ENCODE measurements around the gene ZNF319. TPM values are rescaled to one million over a fixed set of nuclear protein-coding genes. Genes with fewer than 3 reads are reported as not detected.

The ZNF319 gene
- total RNA-seq, 1 donor from 2014 or later, result 3.1 TPM

DNA sequence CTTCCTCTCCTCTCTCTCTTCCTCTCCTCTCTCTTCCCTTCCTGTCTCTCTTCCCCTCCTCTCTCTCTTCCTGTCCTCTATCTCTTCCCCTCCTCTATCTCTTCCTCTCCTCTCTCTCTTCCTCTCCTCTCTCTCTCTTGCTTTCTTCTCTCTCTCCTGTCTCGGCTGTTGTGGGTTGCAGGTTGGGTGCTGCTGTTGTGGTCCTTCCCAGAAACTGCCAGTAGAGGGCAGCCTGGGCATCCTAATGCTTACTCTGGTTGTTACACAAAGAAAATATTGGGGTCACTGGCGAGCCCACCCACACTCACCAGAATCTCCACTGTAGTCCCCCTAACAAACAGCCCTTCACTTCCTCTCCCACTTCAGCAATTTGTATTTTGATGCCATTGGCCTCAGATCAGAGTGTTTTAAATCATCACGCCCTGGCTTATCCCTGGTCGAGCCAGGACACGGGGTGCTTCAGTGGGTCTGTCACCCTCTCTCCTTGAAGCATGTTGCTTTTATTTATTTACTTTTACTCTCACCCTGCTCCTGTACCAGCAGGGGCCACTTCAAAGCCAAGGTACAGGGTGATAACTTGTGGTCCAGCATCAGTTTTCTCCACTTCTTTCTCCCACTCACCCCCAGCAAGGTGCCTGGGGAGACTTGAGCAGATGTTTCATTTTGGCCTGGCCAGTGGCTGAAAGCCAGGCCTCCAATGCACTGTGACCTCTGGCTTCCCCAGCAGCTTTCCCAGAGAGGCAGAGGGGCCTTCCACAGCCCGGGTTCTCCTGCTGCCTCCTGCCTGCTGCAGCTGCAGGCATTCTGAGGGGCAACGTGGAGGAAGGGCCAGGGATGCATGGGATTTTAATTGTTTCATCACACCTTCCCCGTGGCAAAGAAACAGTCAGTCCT is 20.4 kb upstream of the ZNF319 start:
- Histone ChIP-seq H3K9ac (ENCODE audit: low read depth in 1 of 3, low read length in 3 of 3) (no peak overlapping the region), H3K9me3 (ENCODE audit: control insufficient read depth in 3 of 3, low read length in 3 of 3) (no peaks in the 10 kb centered on the region), H3K4me1 (ENCODE audit: control insufficient read depth in 3 of 3, insufficient read depth in 3 of 3, low read length in 3 of 3) (peaks cover 17 to 27% (median 21%) of the 10 kb centered on the region in 3 donors), H3K4me3 (ENCODE audit: low read length in 3 of 3) (no peak overlapping the region), H3K27ac (ENCODE audit: low read depth, low read length) (no peak overlapping the region), H3K36me3 (ENCODE audit: control insufficient read depth in 3 of 3, insufficient read depth in 3 of 3, low read length in 3 of 3) (peaks cover 7 to 15% (median 13%) of the 10 kb centered on the region in 3 donors), H3K27me3 (ENCODE audit: control insufficient read depth in 3 of 3, insufficient read depth in 3 of 3, low read length in 3 of 3) (no peaks in the 10 kb centered on the region)

DNA sequence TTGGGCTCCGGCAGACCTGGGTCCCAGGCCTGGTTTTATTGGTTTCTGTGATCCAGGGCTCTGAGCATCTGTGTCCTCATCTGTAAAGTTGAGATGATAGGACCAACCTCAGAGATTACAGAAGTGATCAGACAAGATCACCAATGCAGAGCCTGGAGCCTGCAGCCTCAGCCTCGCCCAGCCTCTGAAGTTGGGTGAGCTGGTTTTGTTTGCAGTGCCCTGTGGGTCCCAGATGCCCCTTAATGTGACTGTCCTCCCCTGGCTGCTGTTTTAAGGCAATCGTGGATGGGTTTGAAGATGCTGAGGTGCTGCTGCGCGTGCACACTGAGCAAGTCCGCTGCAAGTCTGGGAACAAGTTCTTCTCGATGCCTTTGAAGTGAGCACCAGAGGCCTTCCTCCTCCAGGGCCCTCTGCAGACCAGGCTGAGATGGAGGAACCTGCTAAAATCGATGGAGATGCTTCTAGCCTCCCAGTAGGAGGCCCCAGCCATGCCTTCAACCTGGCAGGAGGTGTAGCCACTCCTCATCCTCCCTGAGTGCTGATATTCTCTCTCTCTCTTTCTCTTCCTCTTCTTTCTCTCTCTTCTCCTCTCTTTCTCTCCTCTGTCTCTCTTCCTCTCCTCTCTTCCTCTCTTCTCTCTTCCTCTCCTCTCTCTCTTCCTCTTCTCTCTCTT is 19.5 kb upstream of the ZNF319 start:
- H3K9me3 ChIP-seq (ENCODE audit: control insufficient read depth in 3 of 3, low read length in 3 of 3), result no peaks in the 10 kb centered on the region
- H3K27me3 ChIP-seq (ENCODE audit: control insufficient read depth in 3 of 3, insufficient read depth in 3 of 3, low read length in 3 of 3), result no peaks in the 10 kb centered on the region
- H3K4me1 ChIP-seq (ENCODE audit: control insufficient read depth in 3 of 3, insufficient read depth in 3 of 3, low read length in 3 of 3), result peaks cover 17 to 22% (median 17%) of the 10 kb centered on the region in 3 donors
- H3K27ac ChIP-seq (ENCODE audit: low read depth, low read length), result no peak overlapping the region
- no peak overlapping the region for H3K4me3 ChIP-seq (ENCODE audit: low read length in 3 of 3)
- peaks cover 7 to 18% (median 15%) of the 10 kb centered on the region in 3 donors for H3K36me3 ChIP-seq (ENCODE audit: control insufficient read depth in 3 of 3, insufficient read depth in 3 of 3, low read length in 3 of 3)
- H3K9ac ChIP-seq (ENCODE audit: low read depth in 1 of 3, low read length in 3 of 3), result no peak overlapping the region

DNA sequence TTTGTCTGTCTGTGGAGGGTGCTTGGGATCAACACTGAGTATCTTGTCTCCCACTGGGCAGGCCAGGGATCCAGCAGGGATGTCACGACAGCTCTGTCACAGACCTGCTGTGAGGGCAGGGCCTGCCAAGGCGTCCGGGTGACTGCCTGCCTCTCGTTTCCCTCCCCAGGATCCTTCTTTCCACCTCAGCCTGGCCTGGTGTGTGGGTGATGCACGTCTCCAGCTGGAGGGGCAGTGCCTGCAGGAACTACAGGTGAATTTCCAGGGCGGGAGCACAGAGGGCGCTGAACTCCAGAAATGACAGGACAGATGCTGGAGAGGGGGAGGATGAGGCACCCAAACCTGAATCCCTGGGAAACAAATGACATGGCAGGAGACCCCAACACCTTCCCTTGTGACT is 18.3 kb upstream of the ZNF319 start:
- H3K27me3 ChIP-seq (ENCODE audit: control insufficient read depth in 3 of 3, insufficient read depth in 3 of 3, low read length in 3 of 3), result no peaks in the 10 kb centered on the region
- no peak overlapping the region for H3K9ac ChIP-seq (ENCODE audit: low read depth in 1 of 3, low read length in 3 of 3)
- H3K27ac ChIP-seq (ENCODE audit: low read depth, low read length), result no peak overlapping the region
- peaks cover 7 to 18% (median 15%) of the 10 kb centered on the region in 3 donors for H3K36me3 ChIP-seq (ENCODE audit: control insufficient read depth in 3 of 3, insufficient read depth in 3 of 3, low read length in 3 of 3)
- peaks cover 8 to 15% (median 10%) of the 10 kb centered on the region in 3 donors for H3K4me1 ChIP-seq (ENCODE audit: control insufficient read depth in 3 of 3, insufficient read depth in 3 of 3, low read length in 3 of 3)
- no peaks in the 10 kb centered on the region for H3K9me3 ChIP-seq (ENCODE audit: control insufficient read depth in 3 of 3, low read length in 3 of 3)
- no peak overlapping the region for H3K4me3 ChIP-seq (ENCODE audit: low read length in 3 of 3)

DNA sequence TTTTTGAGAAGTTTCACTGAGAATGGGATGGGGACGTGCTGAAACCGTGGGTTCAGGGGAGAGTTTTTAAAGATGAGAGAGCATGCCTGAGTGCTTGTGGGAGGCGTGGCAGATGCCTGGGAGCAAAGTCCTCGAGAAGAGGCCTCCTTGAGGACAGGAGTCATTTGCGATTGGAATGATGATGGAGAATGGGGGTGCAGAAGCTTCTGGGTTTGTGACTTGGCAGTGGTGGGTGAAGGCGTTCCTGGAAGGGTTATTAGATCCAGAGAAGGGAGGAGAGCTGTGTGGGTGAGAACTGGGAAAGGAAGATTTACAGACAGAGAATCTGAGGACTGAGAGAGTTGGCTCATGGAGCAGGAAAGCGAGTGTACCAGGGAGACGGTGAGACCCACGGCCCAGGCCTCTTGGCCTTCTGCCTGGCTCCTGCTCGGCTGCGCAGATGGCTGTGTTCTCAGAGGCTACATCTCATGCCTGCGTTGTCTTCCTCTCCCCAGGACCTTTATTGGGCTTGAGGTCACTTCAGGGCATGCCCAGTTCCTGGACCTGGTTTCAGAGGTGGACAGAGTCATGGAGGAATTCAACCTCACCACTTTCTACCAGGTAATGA is 16.5 kb upstream of the ZNF319 start:
- Histone ChIP-seq H3K27ac (ENCODE audit: low read depth, low read length) (no peak overlapping the region), H3K9ac (ENCODE audit: low read depth in 1 of 3, low read length in 3 of 3) (no peak overlapping the region), H3K4me1 (ENCODE audit: control insufficient read depth in 3 of 3, insufficient read depth in 3 of 3, low read length in 3 of 3) (peaks cover 0 to 3% (median 0%) of the 10 kb centered on the region in 3 donors), H3K4me3 (ENCODE audit: low read length in 3 of 3) (no peak overlapping the region), H3K27me3 (ENCODE audit: control insufficient read depth in 3 of 3, insufficient read depth in 3 of 3, low read length in 3 of 3) (no peaks in the 10 kb centered on the region), H3K9me3 (ENCODE audit: control insufficient read depth in 3 of 3, low read length in 3 of 3) (no peaks in the 10 kb centered on the region), H3K36me3 (ENCODE audit: control insufficient read depth in 3 of 3, insufficient read depth in 3 of 3, low read length in 3 of 3) (peaks cover 11 to 27% (median 22%) of the 10 kb centered on the region in 3 donors)

DNA sequence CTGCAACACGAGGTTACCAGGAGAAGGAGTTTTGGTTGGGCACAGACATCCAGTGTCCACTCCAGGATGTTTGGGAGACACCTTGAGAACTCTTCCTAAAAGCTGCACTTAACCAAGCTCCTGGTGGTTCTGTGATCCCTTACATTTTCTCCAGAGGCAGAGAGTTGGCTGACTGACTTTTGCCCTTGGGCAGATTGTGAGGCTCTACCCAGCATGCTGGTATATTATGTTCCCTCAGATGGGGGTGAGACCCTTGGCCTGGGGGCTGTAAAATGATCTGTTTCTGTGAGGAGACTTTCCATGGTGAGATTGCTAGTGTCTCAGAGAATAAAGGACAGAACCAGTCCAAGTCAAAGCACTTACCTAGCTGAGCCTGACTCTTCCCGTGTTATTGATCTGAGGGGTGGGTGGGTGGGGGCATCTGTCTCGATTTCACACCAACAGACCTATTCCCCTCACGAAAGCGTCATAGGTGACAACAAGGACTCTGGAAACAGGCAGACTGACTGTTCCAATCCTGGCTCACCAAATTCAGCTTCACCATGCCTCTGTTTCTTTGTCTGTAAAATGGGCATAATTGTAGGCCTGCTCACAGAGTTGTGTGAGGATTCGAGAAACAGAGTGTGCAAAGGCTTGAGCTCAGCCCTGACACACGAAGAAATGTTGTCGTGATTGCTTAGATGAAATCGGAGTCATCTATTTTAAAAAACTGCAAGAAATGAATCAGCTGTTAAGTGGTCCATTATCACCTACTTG is 12.9 kb upstream of the ZNF319 start:
- H3K4me1 ChIP-seq (ENCODE audit: control insufficient read depth in 3 of 3, insufficient read depth in 3 of 3, low read length in 3 of 3), result no peaks in the 10 kb centered on the region
- no peaks in the 10 kb centered on the region for H3K9me3 ChIP-seq (ENCODE audit: control insufficient read depth in 3 of 3, low read length in 3 of 3)
- no peak overlapping the region for H3K9ac ChIP-seq (ENCODE audit: low read depth in 1 of 3, low read length in 3 of 3)
- H3K4me3 ChIP-seq (ENCODE audit: low read length in 3 of 3), result no peak overlapping the region
- H3K27me3 ChIP-seq (ENCODE audit: control insufficient read depth in 3 of 3, insufficient read depth in 3 of 3, low read length in 3 of 3), result no peaks in the 10 kb centered on the region
- H3K27ac ChIP-seq (ENCODE audit: low read depth, low read length), result no peak overlapping the region
- H3K36me3 ChIP-seq (ENCODE audit: control insufficient read depth in 3 of 3, insufficient read depth in 3 of 3, low read length in 3 of 3), result peaks cover 20 to 27% (median 22%) of the 10 kb centered on the region in 3 donors

DNA sequence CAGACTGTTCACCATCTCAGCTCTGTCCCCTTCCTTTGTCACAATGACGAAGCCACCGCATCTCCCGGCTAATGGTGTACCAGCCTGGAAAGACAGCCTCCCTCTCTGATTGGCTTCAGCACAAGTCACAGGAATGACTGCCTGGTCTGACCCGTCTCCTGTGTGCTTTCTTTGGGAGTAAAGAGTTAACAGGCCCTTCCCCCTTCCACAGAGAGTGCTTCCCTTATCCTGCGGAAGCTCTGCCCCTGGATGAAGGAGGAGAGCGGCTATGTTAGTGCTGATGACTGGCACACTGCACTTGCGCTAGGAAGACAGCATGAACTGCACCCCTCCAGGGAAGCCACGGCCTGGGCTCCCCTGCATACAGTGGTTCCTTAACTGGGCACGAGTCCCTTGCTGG is 12.0 kb upstream of the ZNF319 start:
- Histone ChIP-seq H3K27me3 (ENCODE audit: control insufficient read depth in 3 of 3, insufficient read depth in 3 of 3, low read length in 3 of 3) (no peaks in the 10 kb centered on the region), H3K4me3 (ENCODE audit: low read length in 3 of 3) (no peak overlapping the region), H3K36me3 (ENCODE audit: control insufficient read depth in 3 of 3, insufficient read depth in 3 of 3, low read length in 3 of 3) (peaks cover 20 to 24% (median 22%) of the 10 kb centered on the region in 3 donors), H3K27ac (ENCODE audit: low read depth, low read length) (no peak overlapping the region), H3K4me1 (ENCODE audit: control insufficient read depth in 3 of 3, insufficient read depth in 3 of 3, low read length in 3 of 3) (no peaks in the 10 kb centered on the region), H3K9me3 (ENCODE audit: control insufficient read depth in 3 of 3, low read length in 3 of 3) (no peaks in the 10 kb centered on the region), H3K9ac (ENCODE audit: low read depth in 1 of 3, low read length in 3 of 3) (no peak overlapping the region)

DNA sequence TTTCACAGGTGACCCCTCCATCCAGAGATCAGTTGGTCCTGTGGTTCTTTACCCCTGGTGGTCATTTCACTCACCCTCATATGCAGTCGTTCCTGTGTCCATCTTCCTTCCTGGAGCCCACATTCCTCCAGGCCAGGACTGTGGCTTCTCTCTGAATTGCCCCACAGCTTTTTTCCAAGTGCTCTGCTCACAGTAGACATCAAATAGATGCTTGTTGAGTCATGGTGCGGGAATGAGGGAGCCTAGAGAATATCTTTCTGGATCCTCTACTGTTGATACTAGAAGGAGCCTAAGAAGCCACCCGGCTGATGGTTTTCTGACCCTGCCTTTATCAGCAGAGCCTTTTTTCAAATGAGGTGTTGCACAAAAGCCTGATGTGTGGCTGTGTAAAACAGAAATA is 11.2 kb upstream of the ZNF319 start:
- H3K27ac ChIP-seq (ENCODE audit: low read depth, low read length), result no peak overlapping the region
- no peaks in the 10 kb centered on the region for H3K9me3 ChIP-seq (ENCODE audit: control insufficient read depth in 3 of 3, low read length in 3 of 3)
- H3K27me3 ChIP-seq (ENCODE audit: control insufficient read depth in 3 of 3, insufficient read depth in 3 of 3, low read length in 3 of 3), result no peaks in the 10 kb centered on the region
- H3K4me3 ChIP-seq (ENCODE audit: low read length in 3 of 3), result no peak overlapping the region
- H3K36me3 ChIP-seq (ENCODE audit: control insufficient read depth in 3 of 3, insufficient read depth in 3 of 3, low read length in 3 of 3), result peaks cover 20 to 23% (median 21%) of the 10 kb centered on the region in 3 donors
- H3K9ac ChIP-seq (ENCODE audit: low read depth in 1 of 3, low read length in 3 of 3), result peak overlapping the region in 1 of 3 donors; percentile 11
- no peaks in the 10 kb centered on the region for H3K4me1 ChIP-seq (ENCODE audit: control insufficient read depth in 3 of 3, insufficient read depth in 3 of 3, low read length in 3 of 3)

DNA sequence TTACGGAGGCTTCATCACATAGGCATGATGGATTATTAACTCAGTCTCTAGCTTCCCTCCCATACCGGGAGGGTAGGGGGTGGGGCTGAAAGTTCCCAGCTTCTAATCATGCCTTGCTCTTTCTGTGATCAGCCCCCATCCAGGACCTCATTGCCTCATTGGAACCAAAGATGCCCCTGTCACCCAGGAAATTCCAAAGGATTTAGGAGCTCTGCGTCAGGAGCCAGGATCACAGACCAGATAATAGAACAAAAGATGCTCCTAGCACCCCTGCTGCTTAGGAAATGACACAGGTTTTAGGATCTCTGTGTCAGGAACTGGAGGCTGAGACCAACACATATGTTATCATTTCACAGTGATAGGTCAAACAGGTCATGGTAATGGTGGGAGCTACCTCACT is 10.4 kb upstream of the ZNF319 start:
- Histone ChIP-seq H3K4me3 (ENCODE audit: low read length in 3 of 3) (no peak overlapping the region), H3K4me1 (ENCODE audit: control insufficient read depth in 3 of 3, insufficient read depth in 3 of 3, low read length in 3 of 3) (no peaks in the 10 kb centered on the region), H3K27ac (ENCODE audit: low read depth, low read length) (no peak overlapping the region), H3K9ac (ENCODE audit: low read depth in 1 of 3, low read length in 3 of 3) (no peak overlapping the region), H3K27me3 (ENCODE audit: control insufficient read depth in 3 of 3, insufficient read depth in 3 of 3, low read length in 3 of 3) (no peaks in the 10 kb centered on the region), H3K9me3 (ENCODE audit: control insufficient read depth in 3 of 3, low read length in 3 of 3) (no peaks in the 10 kb centered on the region), H3K36me3 (ENCODE audit: control insufficient read depth in 3 of 3, insufficient read depth in 3 of 3, low read length in 3 of 3) (peaks cover 20 to 24% (median 21%) of the 10 kb centered on the region in 3 donors)

DNA sequence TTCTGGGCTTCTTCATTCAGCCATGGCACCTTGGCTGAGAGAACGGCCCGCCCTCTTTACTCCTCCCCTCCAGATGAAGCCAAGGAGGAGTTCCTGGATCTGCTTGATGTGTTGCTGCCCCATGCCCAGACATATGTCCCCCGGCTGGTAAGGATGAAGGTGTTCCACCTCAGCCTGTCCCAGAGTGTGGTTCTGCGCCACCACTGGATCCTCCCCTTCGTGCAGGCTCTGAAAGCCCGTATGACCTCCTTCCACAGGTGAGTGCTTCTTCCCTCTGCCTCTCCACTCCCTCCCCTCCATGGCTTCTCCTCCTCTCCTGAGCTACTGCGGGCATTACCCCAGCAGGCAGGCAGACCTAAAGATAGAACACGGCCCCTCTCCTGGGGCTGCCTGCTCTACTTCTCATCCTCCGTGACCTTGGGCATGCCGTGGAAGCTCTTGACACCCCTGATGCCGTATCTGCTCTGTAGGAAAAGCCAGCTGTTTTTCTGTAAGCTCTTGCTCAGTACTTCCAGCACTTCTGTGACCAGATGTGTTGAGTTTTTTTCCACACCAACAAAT is 9.5 kb upstream of the ZNF319 start:
- Histone ChIP-seq H3K4me3 (ENCODE audit: low read length in 3 of 3) (no peak overlapping the region), H3K9ac (ENCODE audit: low read depth in 1 of 3, low read length in 3 of 3) (no peak overlapping the region), H3K27ac (ENCODE audit: low read depth, low read length) (no peak overlapping the region), H3K4me1 (ENCODE audit: control insufficient read depth in 3 of 3, insufficient read depth in 3 of 3, low read length in 3 of 3) (peaks cover 0 to 2% (median 2%) of the 10 kb centered on the region in 3 donors), H3K27me3 (ENCODE audit: control insufficient read depth in 3 of 3, insufficient read depth in 3 of 3, low read length in 3 of 3) (no peaks in the 10 kb centered on the region), H3K9me3 (ENCODE audit: control insufficient read depth in 3 of 3, low read length in 3 of 3) (no peaks in the 10 kb centered on the region), H3K36me3 (ENCODE audit: control insufficient read depth in 3 of 3, insufficient read depth in 3 of 3, low read length in 3 of 3) (peaks cover 19 to 21% (median 20%) of the 10 kb centered on the region in 3 donors)

Data from skeletal muscle tissue (tissue), 4 donors.